Measurements from ENCODE around the gene DOCK2. TPM values are rescaled to one million over a fixed set of nuclear protein-coding genes. Genes with fewer than 3 reads are reported as not detected.
A peak's percentile ranks its signal among the peaks of the same experiment; 100 is the strongest.
"Not testable (repeated sequence)": the region's sequence is repeated elsewhere in the genome, so short reads cannot be mapped to it uniquely, and the experiment has no call there.

The DOCK2 gene
- total RNA-seq, 1 donor from 2014 or later = 1.1 TPM

- Histone ChIP-seq H3K4me1 (peaks cover 29% of the 10 kb centered on the region), H4K20me1 (ENCODE audit: low read depth) (no peaks in the 10 kb centered on the region), H3K79me2 (ENCODE audit: low read depth) (no peaks in the 10 kb centered on the region), H3K4me3 (no peak overlapping the region), H3K4me2 (peak overlapping the region; percentile 71), H3F3A (ENCODE audit: low read depth) (peaks cover 18% of the 10 kb centered on the region), H3K9ac (no peak overlapping the region), H2AFZ (replicated peaks) (no peak overlapping the region), H3K36me3 (no peaks in the 10 kb centered on the region), H3K9me3 (ENCODE audit: low read depth) (no peaks in the 10 kb centered on the region), H3K27me3 (no peaks in the 10 kb centered on the region), H3K27ac (no peak overlapping the region)
- no peaks in the 10 kb centered on the region for H3K36me3 Mint-ChIP-seq
- H3K27me3 Mint-ChIP-seq (ENCODE audit: insufficient read depth, low read depth) = peaks cover 14% of the 10 kb centered on the region
- H3K4me1 Mint-ChIP-seq = peaks cover 52% of the 10 kb centered on the region
- no peaks in the 10 kb centered on the region for H3K9me3 Mint-ChIP-seq
- peak; percentile 68 for DNase-seq (ENCODE audit: low spot score)
- no peak overlapping the region for H3K4me3 Mint-ChIP-seq
- TF ChIP-seq CTCF (IDR thresholded peaks at IDR 0.05) (peak; percentile 49), EZH2 (IDR thresholded peaks at IDR 0.05) (no peak), EZH2phosphoT487 (IDR thresholded peaks at IDR 0.05) (no peak)
- H3K27ac Mint-ChIP-seq = no peak overlapping the region
Measured at GRCh38 chr5:169808118-169808581, 171.1 kb downstream of the DOCK2 start.

GRCh38 chr5:169808880-169809279 lies 171.8 kb downstream of the DOCK2 start:
- DNase-seq (ENCODE audit: low spot score); H3K79me2 ChIP-seq (ENCODE audit: low read depth); H3K9ac ChIP-seq; H3K4me3 Mint-ChIP-seq; H3K27me3 Mint-ChIP-seq (ENCODE audit: insufficient read depth, low read depth); H3K36me3 Mint-ChIP-seq; H4K20me1 ChIP-seq (ENCODE audit: low read depth); H3K36me3 ChIP-seq; H2AFZ ChIP-seq (replicated peaks); H3K9me3 Mint-ChIP-seq; H3K4me3 ChIP-seq; H3K27ac ChIP-seq; H3K27ac Mint-ChIP-seq; H3K27me3 ChIP-seq; H3K9me3 ChIP-seq (ENCODE audit: low read depth): not testable (repeated sequence)
- Histone ChIP-seq H3F3A (ENCODE audit: low read depth) (peaks cover 18% of the 10 kb centered on the region), H3K4me1 (peaks cover 29% of the 10 kb centered on the region), H3K4me2 (peak overlapping the region; percentile 71)
- H3K4me1 Mint-ChIP-seq = peaks cover 48% of the 10 kb centered on the region

GRCh38 chr5:169809281-169809680 lies 172.2 kb downstream of the DOCK2 start:
- Histone ChIP-seq H2AFZ (replicated peaks) (no peak overlapping the region), H3K4me1 (peaks cover 29% of the 10 kb centered on the region), H3K27me3 (no peaks in the 10 kb centered on the region), H3K4me3 (no peak overlapping the region), H3K9ac (no peak overlapping the region), H3K27ac (no peak overlapping the region), H3F3A (ENCODE audit: low read depth) (peaks cover 18% of the 10 kb centered on the region), H3K36me3 (no peaks in the 10 kb centered on the region), H3K4me2 (peak overlapping the region; percentile 71), H3K79me2 (ENCODE audit: low read depth) (no peaks in the 10 kb centered on the region), H3K9me3 (ENCODE audit: low read depth) (no peaks in the 10 kb centered on the region), H4K20me1 (ENCODE audit: low read depth) (no peaks in the 10 kb centered on the region)
- peaks cover 10% of the 10 kb centered on the region for H3K27me3 Mint-ChIP-seq (ENCODE audit: insufficient read depth, low read depth)
- H3K36me3 Mint-ChIP-seq = no peaks in the 10 kb centered on the region
- no peaks in the 10 kb centered on the region for H3K9me3 Mint-ChIP-seq
- peaks cover 48% of the 10 kb centered on the region for H3K4me1 Mint-ChIP-seq
- H3K27ac Mint-ChIP-seq = peak overlapping the region; percentile 47
- no peak overlapping the region for H3K4me3 Mint-ChIP-seq
- TF ChIP-seq CTCF (IDR thresholded peaks at IDR 0.05) (no peak), EZH2 (IDR thresholded peaks at IDR 0.05) (no peak), EZH2phosphoT487 (IDR thresholded peaks at IDR 0.05) (no peak)
- no peak for DNase-seq (ENCODE audit: low spot score)

- TF ChIP-seq EZH2 (IDR thresholded peaks at IDR 0.05) = no peak
- no peak for TF ChIP-seq CTCF (IDR thresholded peaks at IDR 0.05)
- TF ChIP-seq EZH2phosphoT487 (IDR thresholded peaks at IDR 0.05) = no peak
- H3K4me3 ChIP-seq = no peak overlapping the region
- Mint-ChIP-seq H3K9me3 (no peaks in the 10 kb centered on the region), H3K4me1 (peaks cover 41% of the 10 kb centered on the region), H3K36me3 (no peaks in the 10 kb centered on the region), H3K27ac (no peak overlapping the region), H3K27me3 (ENCODE audit: insufficient read depth, low read depth) (peaks cover 4% of the 10 kb centered on the region), H3K4me3 (no peak overlapping the region)
- no peaks in the 10 kb centered on the region for H3K9me3 ChIP-seq (ENCODE audit: low read depth)
- H3K79me2 ChIP-seq (ENCODE audit: low read depth) = no peaks in the 10 kb centered on the region
- H3K4me1 ChIP-seq = peaks cover 29% of the 10 kb centered on the region
- no peaks in the 10 kb centered on the region for H4K20me1 ChIP-seq (ENCODE audit: low read depth)
- peaks cover 18% of the 10 kb centered on the region for H3F3A ChIP-seq (ENCODE audit: low read depth)
- no peak overlapping the region for H3K4me2 ChIP-seq
- H3K9ac ChIP-seq = no peak overlapping the region
- H3K36me3 ChIP-seq = no peaks in the 10 kb centered on the region
- H2AFZ ChIP-seq (replicated peaks) = no peak overlapping the region
- no peak overlapping the region for H3K27ac ChIP-seq
- H3K27me3 ChIP-seq = no peaks in the 10 kb centered on the region
- DNase-seq (ENCODE audit: low spot score) = no peak
Measured at GRCh38 chr5:169810524-169810923, 173.4 kb downstream of the DOCK2 start.

All from neural progenitor cell (in vitro differentiated cells).